Cardiac fibroblast (primary cell): Measurements from ENCODE around the gene HEXIM1.

Experiments used
- DNase-seq, 2 donors: peaks; one replicate each; pipeline versions ENCODE4 v3.0.0 to v3.0.0-alpha.2; 2010; ENCODE audit warnings: low read depth in 2 of 2
- H3K4me3 ChIP-seq, 2 donors: replicated peaks in 1 of 2; 1 replicate in 1 of 2; 2 replicates in 1 of 2; pipeline ENCODE4 v1.5.1; 2011; ENCODE audit warnings: low read depth in 2 of 2, low read length in 2 of 2, mild to moderate bottlenecking in 2 of 2, moderate library complexity in 1 of 2
- TF ChIP-seq, protein P1 (sequence below): IDR thresholded peaks from one replicate; pipeline ENCODE4 v1.5.1; 2011; ENCODE audit warnings: low read depth, mild to moderate bottlenecking, low read length, inconsistent platforms

The HEXIM1 gene

DNA sequence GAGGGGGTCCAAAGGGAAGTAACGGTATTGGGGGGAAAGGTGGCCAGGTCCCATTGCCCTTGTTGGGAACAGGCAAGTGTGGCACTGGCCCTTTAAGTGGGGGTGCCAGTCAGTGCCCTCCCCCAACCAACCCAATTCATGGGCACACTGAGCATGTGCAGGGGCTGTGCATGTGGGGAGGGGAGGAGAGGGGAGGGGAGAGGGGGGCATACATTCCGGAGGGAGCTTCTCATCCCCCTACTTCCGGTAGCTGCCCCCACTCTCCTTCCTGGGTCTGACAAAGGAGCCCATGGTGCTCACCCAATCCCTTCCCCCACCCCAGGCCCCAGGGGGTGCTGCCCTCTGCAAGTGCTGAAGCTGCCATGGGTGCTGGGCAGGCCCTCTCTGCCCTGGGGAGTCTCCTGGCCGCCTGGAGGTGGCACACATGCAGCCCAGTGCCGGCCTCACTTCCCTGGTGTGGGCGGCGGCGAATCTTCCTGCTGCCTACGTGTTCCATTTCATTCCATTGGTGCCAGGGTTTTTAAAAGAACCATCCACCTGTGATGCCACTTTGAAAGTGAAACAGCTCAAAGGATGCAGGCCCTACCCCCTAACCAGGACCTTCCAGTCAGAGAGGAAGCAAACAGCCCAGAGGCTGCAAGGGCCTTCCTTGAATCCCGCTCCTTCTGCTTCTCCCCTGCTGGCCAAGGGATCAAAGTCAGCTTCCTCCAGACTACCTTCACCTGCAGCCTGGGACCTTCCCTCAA is 24.4 kb downstream of the HEXIM1 start:
- DNase-seq, result peak in 1 of 2 donors; percentile 74
- TF ChIP-seq, protein P1, sequence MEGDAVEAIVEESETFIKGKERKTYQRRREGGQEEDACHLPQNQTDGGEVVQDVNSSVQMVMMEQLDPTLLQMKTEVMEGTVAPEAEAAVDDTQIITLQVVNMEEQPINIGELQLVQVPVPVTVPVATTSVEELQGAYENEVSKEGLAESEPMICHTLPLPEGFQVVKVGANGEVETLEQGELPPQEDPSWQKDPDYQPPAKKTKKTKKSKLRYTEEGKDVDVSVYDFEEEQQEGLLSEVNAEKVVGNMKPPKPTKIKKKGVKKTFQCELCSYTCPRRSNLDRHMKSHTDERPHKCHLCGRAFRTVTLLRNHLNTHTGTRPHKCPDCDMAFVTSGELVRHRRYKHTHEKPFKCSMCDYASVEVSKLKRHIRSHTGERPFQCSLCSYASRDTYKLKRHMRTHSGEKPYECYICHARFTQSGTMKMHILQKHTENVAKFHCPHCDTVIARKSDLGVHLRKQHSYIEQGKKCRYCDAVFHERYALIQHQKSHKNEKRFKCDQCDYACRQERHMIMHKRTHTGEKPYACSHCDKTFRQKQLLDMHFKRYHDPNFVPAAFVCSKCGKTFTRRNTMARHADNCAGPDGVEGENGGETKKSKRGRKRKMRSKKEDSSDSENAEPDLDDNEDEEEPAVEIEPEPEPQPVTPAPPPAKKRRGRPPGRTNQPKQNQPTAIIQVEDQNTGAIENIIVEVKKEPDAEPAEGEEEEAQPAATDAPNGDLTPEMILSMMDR, result no peak
- H3K4me3 ChIP-seq, result no peak overlapping the region

GRCh38 chr17:45175759-45176115 is 27.5 kb downstream of the HEXIM1 start:
- TF ChIP-seq, protein P1, result no peak
- DNase-seq, result no peak
- no peak overlapping the region for H3K4me3 ChIP-seq

GRCh38 chr17:45177563-45177962 is 29.3 kb downstream of the HEXIM1 start:
- TF ChIP-seq, protein P1, result no peak
- no peak for DNase-seq
- no peak overlapping the region for H3K4me3 ChIP-seq

DNA sequence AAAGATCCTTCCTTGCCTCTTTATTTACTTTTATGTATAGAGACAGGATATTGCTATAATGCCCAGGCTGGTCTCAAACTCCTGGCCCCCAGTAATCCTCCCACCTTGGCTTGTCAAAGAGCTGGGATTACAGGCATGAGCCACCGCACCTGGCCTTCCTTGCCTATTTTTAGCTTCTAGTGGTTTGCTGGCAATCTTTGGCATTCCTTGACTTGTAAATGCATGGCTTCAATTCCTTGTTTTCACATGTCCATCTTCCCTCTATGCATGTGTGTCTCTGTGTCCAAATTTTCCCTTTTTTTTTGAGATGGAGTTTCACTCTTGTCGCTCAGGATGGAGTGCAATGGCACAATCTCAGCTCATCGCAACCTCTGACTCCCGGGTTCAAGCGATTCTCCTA is 35.9 kb downstream of the HEXIM1 start:
- no peak for DNase-seq
- TF ChIP-seq, protein P1, result no peak
- H3K4me3 ChIP-seq, result no peak overlapping the region

DNA sequence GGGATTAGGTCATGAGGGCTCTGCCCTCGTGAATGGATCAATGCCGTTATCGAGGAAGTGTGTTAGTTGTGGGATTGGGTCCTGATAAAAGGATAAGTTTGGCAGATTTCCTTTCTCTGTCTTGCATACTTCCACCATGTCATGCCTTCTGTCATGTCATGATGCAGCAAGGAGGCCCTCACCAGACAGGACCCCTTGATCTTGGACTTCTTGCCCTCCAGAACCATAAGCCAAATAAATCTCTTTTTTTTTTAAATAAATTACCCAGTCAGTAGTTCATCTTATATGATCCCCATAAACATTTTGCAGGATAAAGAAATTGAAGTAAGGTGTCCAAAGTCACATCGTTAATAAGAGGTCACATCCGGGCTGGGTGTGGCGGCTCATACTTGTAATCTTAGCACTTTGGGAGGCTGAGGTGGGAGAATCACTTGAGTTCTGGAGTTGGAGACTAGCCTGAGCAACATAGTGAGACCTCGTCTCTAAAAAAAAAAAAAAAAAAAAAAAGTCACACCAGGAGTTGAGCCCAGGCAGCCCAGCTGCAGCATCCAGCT is 38.6 kb downstream of the HEXIM1 start:
- TF ChIP-seq, protein P1, result no peak
- no peak overlapping the region for H3K4me3 ChIP-seq
- DNase-seq, result no peak

DNA sequence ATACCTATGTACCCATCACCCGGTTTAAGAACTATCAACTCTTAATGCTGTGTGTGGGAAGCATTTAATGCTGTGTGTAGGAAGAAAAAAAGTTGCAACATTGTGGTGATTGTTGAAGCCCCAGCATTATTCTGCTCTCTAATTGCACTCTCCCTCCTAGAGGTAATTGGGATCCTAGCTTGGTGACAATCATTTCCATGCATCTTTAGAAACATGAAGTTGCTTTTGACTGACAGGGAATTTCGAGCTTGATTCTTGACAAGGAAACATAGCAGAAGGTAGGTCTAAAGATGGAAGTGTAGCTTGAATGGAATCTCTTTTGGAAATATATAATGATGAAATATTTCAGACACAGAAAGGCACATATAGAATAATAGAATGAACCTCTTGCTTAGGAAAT is 40.7 kb downstream of the HEXIM1 start:
- no peak overlapping the region for H3K4me3 ChIP-seq
- no peak for DNase-seq
- TF ChIP-seq, protein P1, result no peak
